Measurements from ENCODE around the gene CA11.

DNA sequence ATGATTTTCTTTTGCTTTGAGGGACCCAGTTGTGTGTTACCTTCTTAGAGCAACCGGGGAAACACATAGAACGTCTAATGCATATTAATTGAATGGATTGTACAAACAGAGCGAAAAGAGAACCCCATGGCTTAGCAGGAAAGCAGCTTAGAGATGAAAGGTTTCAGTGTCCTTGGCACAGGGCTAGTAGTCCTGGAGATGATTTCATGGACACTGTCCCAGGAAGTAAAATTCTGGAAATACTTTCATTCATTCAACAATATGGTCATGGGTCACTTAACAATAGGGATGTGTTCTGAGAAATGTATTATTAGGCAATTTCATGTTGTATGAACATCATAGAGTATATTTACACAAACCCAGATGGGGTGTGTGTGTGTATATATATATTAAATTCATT, 40.1 kb upstream of the CA11 start:
- TF ChIP-seq, protein P1, sequence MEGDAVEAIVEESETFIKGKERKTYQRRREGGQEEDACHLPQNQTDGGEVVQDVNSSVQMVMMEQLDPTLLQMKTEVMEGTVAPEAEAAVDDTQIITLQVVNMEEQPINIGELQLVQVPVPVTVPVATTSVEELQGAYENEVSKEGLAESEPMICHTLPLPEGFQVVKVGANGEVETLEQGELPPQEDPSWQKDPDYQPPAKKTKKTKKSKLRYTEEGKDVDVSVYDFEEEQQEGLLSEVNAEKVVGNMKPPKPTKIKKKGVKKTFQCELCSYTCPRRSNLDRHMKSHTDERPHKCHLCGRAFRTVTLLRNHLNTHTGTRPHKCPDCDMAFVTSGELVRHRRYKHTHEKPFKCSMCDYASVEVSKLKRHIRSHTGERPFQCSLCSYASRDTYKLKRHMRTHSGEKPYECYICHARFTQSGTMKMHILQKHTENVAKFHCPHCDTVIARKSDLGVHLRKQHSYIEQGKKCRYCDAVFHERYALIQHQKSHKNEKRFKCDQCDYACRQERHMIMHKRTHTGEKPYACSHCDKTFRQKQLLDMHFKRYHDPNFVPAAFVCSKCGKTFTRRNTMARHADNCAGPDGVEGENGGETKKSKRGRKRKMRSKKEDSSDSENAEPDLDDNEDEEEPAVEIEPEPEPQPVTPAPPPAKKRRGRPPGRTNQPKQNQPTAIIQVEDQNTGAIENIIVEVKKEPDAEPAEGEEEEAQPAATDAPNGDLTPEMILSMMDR (IDR thresholded peaks at IDR 0.05) = no peak
- no peak for TF ChIP-seq POLR2A (IDR thresholded peaks at IDR 0.05)

All from lower leg skin (tissue), 3 donors.